GM11168 (cell line): Measurements from ENCODE around the gene ZBTB46.

Source experiments
- in situ Hi-C: fragments of 300-500 bp; cut with MboI; formaldehyde crosslinking; loops from one replicate; pipeline ENCODE4 v1.12.0; 2022; ENCODE audit warnings: low sequenced_read_pairs; ENCODE audit not compliant: unreplicated experiment

Gene ZBTB46

DNA sequence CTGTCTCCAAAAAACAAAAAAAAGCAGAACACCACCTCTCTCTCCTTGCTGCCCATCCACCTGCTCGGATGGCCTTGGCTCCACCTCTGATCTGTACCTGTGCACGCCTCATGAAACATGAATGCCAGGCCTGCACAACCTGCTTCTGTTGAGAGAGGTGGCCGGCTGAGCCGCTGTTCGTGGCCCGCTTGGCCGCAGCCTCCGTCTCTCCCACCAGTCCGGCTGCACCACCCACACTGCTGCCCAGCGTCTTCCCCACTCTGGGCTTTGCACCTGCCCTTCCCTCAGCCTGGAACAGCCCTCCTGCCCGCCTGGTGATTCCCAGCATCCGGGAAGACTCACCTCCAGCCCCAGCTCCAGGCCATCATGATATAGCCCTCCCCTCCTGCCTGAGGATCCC is 12.2 kb upstream of the ZBTB46 start:
- in situ Hi-C loops: no loop called here

DNA sequence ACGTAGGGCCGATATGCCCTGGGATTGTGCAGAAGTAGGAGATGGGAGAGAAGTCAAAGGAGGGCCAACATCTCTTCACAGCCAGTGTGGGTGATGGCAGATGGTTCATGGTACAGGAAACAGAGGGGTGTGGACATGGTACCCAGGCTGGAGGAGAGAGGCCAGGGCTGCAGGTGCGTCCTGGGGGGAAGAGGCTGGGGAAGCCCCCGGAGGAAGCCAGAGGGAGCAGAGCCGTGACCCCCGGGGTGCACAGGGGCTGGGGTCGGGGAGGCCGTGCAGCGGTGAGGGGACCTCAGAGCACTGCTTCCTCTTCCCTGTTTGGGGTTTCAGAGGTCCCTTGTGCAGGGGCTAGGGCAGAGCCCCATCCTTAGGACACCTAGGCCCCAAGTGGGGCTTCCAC is 11.2 kb upstream of the ZBTB46 start:
- in situ Hi-C loops: no loop called here

DNA sequence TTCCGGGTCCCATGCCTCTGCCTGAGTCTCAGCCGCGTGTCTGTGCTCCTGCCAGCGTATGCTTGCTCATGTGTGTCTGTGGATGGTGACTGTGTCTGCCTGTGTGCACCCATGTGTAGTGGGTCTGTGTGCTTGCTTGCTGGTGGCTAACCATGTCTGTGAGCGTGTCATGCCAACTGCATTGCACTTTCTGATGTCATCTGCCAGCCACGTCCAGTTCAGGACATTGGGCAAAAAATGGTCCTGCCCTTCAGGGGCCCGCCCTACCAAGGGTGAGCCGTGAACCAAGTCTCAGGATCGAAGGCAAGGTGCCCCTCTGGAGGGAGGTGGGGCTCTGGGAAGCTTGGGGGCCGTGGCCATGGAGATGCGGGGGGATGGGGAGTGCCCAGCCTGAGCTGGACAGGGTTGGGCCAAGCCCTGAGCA is 9.4 kb upstream of the ZBTB46 start:
- in situ Hi-C loops: no loop called here

DNA sequence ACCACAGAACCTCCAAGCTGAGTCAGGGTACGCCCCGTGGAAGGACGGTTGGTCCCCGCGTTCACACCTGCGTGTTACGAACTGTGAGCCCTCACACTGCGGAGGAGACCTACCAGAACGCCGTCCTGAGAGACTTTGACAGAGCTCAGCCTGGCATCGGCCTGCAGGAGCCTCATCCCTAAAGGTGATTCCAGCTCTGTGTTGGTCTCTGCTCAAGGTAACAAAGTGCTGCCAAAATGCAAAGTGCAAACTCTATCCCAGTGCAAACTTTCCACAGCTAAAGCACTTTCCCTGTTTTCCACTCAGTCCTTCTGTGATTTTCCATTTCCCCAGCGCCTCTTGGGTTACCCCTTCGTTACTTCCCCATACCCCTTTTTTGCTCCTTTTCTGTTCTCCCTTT is 8.6 kb upstream of the ZBTB46 start:
- in situ Hi-C loops: no loop called here

DNA sequence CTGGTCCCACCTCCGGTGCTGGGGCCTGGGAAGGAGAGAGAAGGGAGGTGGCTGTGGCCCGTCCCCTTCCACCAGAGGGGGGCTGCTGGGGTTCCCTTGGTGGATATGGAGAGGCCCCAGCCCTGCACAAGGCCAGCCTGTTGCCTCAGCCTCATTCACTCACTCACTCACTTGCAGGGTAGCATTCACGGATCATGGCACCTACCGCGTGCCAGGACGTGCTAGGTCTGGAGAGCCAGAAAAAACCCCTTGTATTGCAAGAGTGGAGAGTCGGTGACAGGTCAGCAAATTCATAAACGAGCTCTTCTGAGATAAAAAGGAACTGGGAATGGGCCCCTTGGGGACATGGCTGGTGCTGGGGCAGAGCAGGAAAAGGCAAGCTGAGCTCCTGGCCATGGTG is 6.4 kb upstream of the ZBTB46 start:
- in situ Hi-C loops: no loop called here

DNA sequence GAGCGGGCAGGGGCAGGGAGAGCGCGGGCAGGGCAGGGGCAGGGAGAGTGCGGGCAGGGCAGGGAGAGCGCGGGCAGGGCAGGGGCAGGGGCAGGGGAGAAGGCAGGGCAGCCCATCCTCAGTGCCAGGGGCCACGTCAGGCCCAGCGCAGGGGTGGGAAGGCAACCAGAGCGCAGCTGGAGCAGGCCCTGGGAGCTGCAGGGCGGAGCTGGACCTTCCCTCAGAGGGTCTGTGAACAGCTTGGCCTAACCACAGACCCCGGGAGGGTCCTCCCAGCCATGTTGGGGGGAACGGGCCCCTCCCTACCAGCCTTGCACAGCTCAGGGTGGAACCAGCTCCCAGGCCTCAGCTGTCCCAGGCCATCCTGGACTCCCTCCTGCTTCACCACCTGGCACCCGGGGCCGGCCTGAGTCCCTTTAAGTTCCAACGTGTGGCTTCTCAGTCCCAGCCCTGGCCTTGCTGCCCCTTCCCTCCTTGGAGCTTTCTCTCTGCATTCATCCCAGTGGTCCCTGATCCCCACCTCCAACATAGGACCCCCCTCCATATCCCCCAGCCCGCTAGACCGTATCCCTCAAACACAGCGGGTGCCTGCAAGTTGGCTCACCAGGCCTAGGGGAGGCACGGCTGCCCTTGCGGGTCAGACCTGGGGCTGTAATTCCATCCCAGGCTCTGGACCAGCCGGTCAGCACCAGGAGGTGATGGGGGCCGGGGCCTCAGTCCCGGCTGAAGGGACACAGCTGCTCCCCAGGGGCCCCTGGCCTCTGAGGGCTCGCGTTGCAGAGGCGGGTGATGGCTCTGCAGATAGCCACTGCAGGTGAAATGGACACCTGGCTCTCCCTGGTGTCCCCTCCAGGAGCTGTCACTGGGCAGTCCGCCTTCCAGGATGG is 5.6 kb upstream of the ZBTB46 start:
- in situ Hi-C loops: no loop called here

DNA sequence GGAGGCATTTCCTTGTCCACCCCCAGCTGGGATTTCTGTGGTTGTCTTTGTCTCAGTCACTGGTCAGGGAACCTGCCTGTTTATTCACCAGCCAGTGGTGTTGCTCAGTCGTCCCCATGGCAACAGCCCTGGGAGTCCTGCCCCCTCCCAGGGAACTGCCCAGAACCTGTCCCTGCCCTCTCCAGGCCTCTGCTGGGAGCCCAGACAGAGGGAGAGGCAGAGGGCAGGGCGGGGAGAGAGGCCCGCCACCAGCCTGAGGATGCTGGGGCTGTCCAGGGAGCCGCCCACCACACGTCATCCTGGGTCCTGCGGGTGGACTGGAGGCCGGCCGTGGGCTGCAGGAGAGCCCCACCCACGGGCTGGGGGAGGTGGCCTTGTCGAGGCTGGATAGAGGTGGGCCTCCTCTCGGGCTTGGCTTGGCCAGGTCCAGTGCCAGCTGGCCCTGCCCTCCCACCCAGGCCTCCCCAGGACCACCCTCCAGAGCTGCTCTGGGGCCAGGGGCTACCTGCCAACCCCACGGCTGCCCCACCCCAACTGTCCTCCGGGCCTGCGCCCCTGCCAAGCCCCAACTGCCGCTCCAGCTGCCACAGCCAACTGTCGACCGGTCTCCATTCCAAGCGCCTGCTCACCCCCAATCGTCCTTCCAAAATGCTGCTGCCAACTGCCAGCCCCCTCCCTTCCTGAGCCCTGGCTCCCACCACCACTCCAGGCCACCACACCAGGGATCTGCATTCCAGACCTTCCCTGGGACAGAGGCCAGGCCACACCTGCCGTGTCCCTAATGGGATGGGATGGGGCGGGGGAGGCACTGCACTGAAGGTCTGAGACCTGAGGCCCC is 4.2 kb upstream of the ZBTB46 start:
- in situ Hi-C loops: no loop called here

DNA sequence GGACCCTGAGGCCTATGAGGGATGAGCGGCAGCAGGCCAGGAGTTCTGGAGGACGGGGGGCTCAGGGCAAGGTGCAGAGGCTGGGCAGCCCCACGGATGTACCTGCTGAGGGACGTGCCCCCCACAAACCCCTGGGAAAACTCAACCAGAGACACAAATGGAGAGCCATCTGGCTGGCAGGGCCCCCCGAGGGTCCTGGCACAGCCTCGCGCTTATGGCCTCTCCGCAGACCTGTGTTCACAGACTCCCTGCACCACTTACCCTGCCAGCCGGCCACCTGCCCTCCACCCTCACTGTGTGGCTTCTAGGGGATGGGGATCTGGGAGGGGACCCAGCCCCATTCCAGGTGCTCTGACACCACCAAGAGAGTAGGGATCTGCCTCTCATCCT is 3.4 kb upstream of the ZBTB46 start:
- in situ Hi-C loops: no loop called here

DNA sequence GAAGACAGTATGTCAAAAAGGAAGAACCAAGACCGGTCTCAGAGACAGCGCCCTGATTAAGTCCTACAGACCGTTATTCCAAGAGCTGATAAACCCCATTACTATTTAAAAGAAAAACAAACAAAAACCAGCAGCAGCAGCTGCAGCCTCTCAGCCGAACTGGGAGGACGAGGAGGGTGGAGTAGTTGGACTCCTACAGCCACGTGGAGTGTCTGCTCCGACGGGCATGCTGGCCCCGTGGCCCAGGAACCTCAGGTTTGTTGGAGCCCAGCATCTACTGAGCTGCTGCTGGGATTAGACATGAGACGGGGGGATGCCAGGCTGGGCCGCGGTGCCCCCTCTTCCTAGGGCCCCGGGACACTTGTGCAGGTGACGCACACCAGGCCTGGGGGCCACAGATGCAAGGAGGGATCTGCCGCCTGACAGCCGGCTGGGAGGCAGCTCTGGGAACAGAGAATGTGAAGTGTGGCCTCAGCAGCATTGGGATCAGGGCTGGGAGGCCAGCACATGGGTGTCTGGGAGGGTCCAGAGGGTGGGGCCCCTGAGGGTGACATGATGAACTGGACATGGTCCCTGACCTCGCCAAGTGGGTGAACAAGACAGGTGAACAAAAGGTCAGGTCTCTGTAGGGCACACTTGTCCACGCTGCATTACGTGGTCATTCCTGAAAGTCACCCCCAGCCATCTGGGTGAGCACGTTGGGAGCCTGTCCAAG is 2.9 kb upstream of the ZBTB46 start:
- in situ Hi-C loops: no loop called here

DNA sequence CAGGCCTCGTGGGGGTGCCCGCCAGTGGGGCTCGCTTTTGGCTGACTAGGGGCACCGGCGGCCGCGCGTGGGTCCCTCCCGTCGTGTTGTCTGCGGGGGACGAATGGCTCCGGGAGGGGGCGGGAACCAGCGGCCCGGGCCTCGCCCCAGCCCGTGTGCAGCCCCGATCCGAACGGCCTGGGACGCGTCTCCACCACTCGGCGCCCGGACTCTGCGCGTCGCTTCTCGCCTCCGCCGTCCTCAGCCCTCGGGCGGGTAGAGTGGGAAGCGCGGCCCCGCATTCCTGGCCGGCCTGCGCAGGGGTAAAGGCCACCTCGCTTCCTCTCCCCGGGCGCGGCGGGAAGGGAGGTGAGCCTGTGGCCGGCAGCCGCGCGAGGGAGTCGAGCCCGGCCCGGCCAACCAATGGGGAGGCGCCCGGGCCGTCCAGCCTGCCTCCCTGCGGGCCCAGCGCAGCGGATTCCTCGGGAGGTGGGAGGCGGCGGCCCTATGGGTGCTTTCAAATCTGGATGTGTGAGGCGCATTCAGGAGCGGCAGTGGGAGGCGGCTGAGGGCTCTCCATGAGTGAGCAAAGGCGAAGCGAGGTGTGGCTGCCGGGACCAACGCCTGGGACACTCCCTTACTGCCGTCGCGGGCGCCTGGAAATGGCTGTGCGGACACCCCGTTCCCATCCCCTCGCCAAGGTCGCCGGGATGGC is 1.1 kb upstream of the ZBTB46 start:
- in situ Hi-C loops: no loop called here

DNA sequence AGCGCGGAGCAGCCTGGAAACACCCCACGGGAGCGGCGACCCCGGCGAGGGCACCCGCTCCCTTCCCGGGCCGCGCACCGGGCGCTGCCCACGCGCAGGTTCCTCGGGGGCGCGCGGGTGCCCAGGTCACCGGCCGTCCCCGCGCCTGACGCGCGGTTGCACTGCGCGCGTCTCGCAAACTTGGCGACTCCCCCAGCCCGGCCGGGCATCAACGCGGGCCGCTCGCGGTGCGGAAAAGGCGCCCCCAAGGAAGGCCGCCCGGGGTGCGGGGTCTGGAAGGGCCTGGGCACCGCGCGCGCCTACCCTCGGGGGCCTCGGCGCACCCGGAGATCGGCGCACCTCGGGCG is 555 bp upstream of the ZBTB46 start:
- in situ Hi-C loops: no loop called here

DNA sequence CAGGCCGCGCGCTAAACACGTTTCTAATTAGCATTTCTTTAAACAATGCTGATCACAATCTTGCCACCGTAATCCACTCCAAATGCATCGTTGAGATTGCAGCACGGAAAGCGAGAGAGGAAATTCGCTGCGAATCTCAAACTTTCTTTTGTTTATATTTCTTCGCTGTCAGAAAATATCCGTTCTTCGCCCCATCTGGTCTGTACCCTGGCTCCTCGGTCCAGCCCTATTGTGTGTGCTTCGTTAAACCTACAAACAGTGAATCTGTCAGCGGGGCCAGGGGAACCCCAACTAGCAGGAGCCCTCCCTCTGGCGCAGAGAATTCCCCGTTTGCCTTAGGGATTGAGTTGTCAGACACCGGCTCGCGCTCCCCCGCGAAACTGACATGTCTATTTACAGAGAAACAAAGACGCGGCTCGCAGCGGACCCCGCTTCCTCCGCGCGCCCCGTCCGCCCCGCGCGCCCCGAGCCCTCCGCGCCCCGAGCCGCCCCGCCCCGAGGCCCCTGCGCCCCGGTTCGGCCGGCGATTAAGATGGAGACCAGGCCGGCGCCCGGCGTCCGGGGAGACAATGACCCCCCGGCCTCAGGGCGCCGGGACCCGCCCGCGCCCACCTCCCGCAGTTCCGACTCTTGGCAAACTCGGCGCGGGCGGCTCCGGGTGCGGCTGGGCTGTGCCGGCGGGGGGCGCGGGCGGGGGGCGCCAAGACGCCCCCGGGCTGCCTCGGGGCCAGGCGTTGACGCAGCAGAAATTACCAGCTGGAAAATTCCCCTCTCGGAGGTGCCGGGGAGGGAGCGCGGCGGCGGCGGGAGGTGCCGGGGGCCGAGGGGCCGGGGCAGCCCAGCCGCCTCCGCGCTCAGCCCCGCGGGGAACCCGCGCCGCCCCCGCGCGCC is 874 bp downstream of the ZBTB46 start:
- in situ Hi-C loops: no loop called here

DNA sequence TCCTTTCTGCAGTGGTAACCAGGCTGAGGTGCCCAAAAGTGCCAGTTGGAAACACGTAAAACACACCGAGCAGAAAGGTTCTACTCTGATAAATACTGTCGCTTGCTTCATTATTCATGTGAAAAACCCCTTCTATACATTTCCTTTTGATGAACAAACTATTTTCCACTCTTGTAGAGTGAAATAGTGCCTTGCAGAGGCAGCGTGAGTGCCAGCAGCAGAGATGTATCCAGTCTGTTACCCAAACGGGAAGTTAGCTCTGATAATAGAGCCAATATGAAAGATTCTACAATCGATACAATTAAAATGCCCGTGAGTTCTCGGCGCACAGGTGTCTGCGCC is 1.5 kb downstream of the ZBTB46 start:
- in situ Hi-C loops: no loop called here

DNA sequence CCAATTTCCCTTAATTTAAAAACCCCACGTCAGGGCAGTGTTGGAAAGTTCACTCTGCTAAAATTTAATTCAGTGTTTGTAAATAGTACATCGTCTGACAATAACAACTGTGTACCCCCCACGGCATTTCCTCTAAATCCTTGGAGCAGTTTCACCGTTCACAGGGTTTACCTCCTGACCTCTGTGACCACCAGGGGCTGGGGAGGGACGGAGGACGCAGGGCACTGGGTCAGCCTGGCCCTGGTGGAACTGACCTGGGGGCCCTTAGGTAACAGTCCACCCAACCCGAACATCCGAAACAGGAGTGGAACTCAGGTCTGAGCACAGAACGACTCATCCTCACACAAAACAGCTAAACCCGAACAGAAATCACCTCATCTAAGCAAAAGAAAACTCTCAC is 2.1 kb downstream of the ZBTB46 start:
- in situ Hi-C loops: no loop called here

DNA sequence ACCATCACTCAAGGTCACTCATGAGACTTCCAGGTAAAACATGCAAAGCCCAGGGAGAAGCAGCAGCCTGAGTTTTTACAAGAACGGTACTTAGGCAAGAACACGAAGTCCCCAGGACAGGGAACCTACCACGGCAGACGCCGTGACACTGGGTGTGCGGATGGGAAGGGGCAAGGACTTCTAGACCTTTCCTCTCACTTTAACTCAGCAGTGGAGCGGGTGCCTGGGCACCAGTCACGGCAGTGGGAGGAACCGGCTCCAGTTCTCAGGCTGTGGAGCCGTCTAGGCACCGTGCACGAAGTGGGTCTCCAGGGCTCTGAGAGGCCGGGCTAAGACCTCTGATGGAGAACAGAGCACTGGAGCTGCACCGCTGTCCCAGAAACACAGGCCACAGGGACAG is 2.5 kb downstream of the ZBTB46 start:
- in situ Hi-C loops: no loop called here

DNA sequence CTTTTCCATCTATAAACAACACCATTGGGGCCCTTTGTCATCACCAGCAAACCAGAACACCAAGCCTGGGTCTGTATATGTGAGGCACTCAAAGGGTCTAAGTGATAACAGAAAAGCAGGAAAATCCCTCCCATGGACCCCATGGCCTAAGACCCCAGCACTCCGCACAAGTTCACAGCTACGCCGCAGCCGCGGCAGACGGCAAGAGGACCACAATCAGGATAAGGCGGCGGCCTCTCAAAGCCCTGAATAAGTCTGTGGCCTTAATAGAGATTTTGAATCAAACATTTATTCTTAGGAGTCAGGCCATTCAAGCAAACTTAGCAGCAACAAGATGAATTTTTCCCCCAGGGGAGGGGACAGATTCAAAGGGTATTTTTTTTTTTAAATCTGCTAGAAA is 2.9 kb downstream of the ZBTB46 start:
- in situ Hi-C loops: no loop called here

DNA sequence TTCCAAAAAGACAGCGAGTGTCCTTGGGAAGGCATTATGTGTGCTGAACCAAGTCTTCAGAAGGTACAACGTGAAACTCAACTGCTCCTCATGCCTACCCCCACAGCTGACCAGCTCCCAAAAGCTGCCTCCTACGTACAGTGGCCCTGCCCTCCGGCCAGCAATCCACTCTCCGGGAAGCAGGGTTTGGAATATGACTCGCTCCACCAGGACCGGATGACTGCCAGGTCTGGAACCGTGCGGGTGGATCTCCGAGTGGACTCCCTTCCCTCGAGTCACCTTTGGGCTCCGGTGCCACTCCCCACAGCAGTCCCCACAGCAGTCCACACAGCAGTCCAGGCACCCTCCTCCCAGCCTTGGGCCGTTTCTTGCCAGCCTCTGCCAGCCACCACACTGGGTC is 4.3 kb downstream of the ZBTB46 start:
- in situ Hi-C loops: no loop called here

DNA sequence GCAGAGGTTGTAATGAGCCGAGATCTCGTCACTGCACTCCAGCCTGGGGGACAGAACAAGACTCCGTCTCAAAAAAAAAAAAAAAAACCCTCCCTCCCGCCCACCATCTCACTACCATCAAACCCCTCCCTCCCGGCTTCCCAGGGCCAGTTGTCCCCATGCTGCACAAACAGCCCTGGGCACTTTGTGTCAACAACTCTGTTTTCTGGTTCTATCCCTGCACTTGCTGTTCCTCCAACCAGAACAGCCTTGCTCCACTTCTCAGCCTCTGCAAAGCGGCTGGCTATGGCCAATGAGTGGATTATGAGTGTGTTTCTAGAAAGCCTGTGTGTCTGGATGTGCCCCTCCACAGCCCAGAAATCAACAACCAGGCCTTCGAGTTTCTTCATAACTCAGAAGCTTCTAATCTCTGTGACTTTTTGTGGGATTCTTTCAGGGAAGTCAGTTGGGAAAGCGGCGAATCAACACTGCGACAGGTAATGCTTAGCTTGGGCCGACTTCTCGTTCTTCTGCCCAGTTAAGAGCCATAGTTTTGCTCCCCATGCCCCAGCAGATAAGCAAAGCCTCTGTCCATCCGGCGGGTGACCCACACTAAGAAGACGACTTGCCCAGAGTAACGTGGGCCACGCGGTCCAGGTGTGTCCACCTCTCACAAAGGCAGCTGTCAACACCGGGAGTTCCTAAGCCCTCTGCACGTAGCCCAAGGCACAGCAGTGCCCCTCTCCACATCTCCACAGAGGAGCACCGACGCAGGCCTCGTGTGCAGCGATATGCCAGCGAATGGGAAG is 5.5 kb downstream of the ZBTB46 start:
- in situ Hi-C loops: no loop called here
